Type B pancreatic cell (in vitro differentiated cells): Measurements from ENCODE around the gene GPRIN3. TPM values are rescaled to one million over a fixed set of nuclear protein-coding genes. Genes with fewer than 3 reads are reported as not detected.

Source experiments
- DNase-seq: peaks from one replicate; pipeline ENCODE4 v3.0.0; 2021; ENCODE audit warnings: mixed read lengths; ENCODE audit not compliant: unreplicated experiment; ENCODE audit errors: extremely low spot score
- H3K27ac Mint-ChIP-seq: 2 replicates; pipeline ENCODE4 v1.8.0; 2021; ENCODE audit warnings: mild to moderate bottlenecking, mixed read lengths
- H3K27me3 Mint-ChIP-seq: 2 replicates; pipeline ENCODE4 v1.8.0; 2021; ENCODE audit warnings: mixed read lengths
- H3K36me3 Mint-ChIP-seq: 2 replicates; pipeline ENCODE4 v1.8.0; 2021; ENCODE audit warnings: mixed read lengths
- H3K4me1 Mint-ChIP-seq: one replicate; pipeline ENCODE4 v1.8.0; 2021; ENCODE audit warnings: mixed read lengths; ENCODE audit not compliant: unreplicated experiment
- H3K4me3 Mint-ChIP-seq: 2 replicates; pipeline ENCODE4 v1.8.0; 2021; ENCODE audit warnings: mild to moderate bottlenecking, mixed read lengths
- H3K9me3 Mint-ChIP-seq: 2 replicates; pipeline ENCODE4 v1.8.0; 2021; ENCODE audit warnings: mixed read lengths
- CTCF ChIP-seq: fragments of 200-600 bp; sonication (generic); conservative IDR thresholded peaks from 2 replicates; pipeline ENCODE4 v1.5.0; 2021; ENCODE audit warnings: antibody characterized with exemption, mild to moderate bottlenecking
- total RNA-seq: library from RNA; stranded (reverse); gene quantifications from 2 replicates; pipeline ENCODE4 v1.2.1, GENCODE V29; 2021; ENCODE audit warnings: low replicate concordance

GPRIN3 gene
- total RNA-seq, 1 donor from 2014 or later: 4.5 TPM

- Mint-ChIP-seq H3K4me1 (peaks cover 9% of the 10 kb centered on the region), H3K36me3 (no peaks in the 10 kb centered on the region), H3K27me3 (no peaks in the 10 kb centered on the region), H3K9me3 (no peaks in the 10 kb centered on the region), H3K4me3 (no peak overlapping the region), H3K27ac (no peak overlapping the region)
- TF ChIP-seq CTCF: no peak
- DNase-seq: no peak
Observed at GRCh38 chr4:89243733-89244252, 63.8 kb downstream of the GPRIN3 start.

GRCh38 chr4:89242864-89243732, 64.5 kb downstream of the GPRIN3 start:
- no peak for TF ChIP-seq CTCF
- Mint-ChIP-seq H3K4me3 (no peak overlapping the region), H3K27me3 (no peaks in the 10 kb centered on the region), H3K27ac (no peak overlapping the region), H3K36me3 (no peaks in the 10 kb centered on the region), H3K4me1 (peaks cover 9% of the 10 kb centered on the region), H3K9me3 (no peaks in the 10 kb centered on the region)
- DNase-seq: no peak

- H3K4me1 Mint-ChIP-seq: peaks cover 9% of the 10 kb centered on the region
Observed at GRCh38 chr4:89242216-89242615, 65.4 kb downstream of the GPRIN3 start.

GRCh38 chr4:89230271-89230670, 77.3 kb downstream of the GPRIN3 start:
- Mint-ChIP-seq H3K4me1 (peaks cover 6% of the 10 kb centered on the region), H3K9me3 (peaks cover 8% of the 10 kb centered on the region)

More at GRCh38 chr4:89242216-89242615, 65.4 kb downstream of the GPRIN3 start:
- DNase-seq: no peak
- Mint-ChIP-seq H3K4me3 (no peak overlapping the region), H3K27ac (no peak overlapping the region), H3K9me3 (no peaks in the 10 kb centered on the region), H3K27me3 (no peaks in the 10 kb centered on the region), H3K36me3 (no peaks in the 10 kb centered on the region)
- TF ChIP-seq CTCF: no peak

More at GRCh38 chr4:89230271-89230670, 77.3 kb downstream of the GPRIN3 start:
- no peak for DNase-seq
- Mint-ChIP-seq H3K4me3 (no peak overlapping the region), H3K27me3 (no peaks in the 10 kb centered on the region), H3K27ac (no peak overlapping the region), H3K36me3 (no peaks in the 10 kb centered on the region)
- no peak for TF ChIP-seq CTCF
